Neutrophil (primary cell): Measurements from ENCODE around the gene SHLD2.
"Not testable (repeated sequence)": the region's sequence is repeated elsewhere in the genome, so short reads cannot be mapped to it uniquely, and the experiment has no call there.

Experiments used
- H3K27ac ChIP-seq: fragments of 200-600 bp; sonication (generic); 2 replicates; pipeline ENCODE4 v1.5.1; 2016; ENCODE audit warnings: mild to moderate bottlenecking, moderate library complexity
- H3K27me3 ChIP-seq: fragments of 200-600 bp; sonication (generic); 2 replicates; pipeline ENCODE4 v1.6.0; 2016; ENCODE audit warnings: mild to moderate bottlenecking
- H3K36me3 ChIP-seq: fragments of 200-600 bp; sonication (generic); 2 replicates; pipeline ENCODE4 v1.5.1; 2017
- H3K4me1 ChIP-seq, 2 experiments: fragments of 200-600 bp in 1 of 2; sonication (generic) in 1 of 2; 1 replicate in 1 of 2; 2 replicates in 1 of 2; pipeline versions ENCODE4 v1.5.1 to v1.6.1; 2013 to 2016; ENCODE audit warnings: low read depth in 1 of 2, low read length in 1 of 2, mild to moderate bottlenecking in 1 of 2, moderate library complexity in 1 of 2; ENCODE audit not compliant: control insufficient read depth in 1 of 2, insufficient read depth in 1 of 2
- H3K4me3 ChIP-seq, 2 experiments: fragments of 200-600 bp in 1 of 2; sonication (generic) in 1 of 2; 1 replicate in 1 of 2; 2 replicates in 1 of 2; pipeline ENCODE4 v1.5.1; 2013 to 2016; ENCODE audit warnings: low read depth in 1 of 2, low read length in 1 of 2, mild to moderate bottlenecking in 1 of 2, moderate library complexity in 1 of 2
- H3K9me3 ChIP-seq: fragments of 200-600 bp; sonication (generic); 2 replicates; pipeline ENCODE4 v1.5.1; 2016

Gene SHLD2

DNA sequence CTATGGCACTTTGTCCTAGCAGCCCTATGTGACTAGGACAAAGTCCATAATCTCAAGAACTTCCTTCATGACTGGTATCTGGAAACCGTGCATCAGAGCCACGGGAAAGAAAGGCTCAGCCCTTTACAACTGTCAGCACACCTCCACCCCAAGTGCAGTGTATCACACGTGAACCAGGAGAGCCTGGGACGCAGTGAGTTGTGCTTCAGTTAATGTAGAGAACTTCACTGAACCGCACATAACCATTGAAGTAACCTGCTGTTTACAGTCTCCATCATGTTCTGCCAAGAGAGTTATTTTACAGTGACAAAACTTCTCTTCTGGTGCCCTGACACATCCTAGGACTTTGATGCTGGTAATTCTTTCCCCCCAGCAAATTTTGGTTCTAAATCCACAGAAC lies 142.2 kb downstream of the SHLD2 start:
- H3K27ac ChIP-seq, H3K9me3 ChIP-seq, H3K4me3 ChIP-seq, H3K27me3 ChIP-seq, H3K4me1 ChIP-seq, H3K36me3 ChIP-seq: not testable (repeated sequence)

DNA sequence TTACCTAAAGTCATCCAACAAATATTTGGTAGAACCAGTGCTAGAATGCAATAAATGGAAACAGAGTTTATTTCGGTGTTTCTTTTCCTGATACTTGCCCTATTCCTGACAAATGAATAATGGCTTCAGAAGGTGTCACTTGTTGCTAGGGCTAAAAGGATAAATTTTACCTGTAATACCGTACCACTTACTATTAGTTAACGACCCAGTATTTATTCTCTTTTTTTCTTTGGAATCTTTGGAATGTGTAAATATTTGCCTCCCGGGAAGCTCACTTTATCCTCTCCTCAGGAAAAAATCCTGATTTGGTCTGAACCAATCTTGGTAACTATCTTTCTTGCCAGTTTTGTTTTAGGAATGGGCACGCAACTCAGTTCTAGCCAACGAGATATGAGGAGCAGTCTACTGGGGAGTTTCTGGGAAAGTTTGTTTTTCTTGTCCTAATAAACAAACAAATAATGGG lies 144.4 kb downstream of the SHLD2 start:
- H3K27me3 ChIP-seq: not testable (repeated sequence)

More for the DNA sequence above, 144.4 kb downstream of the SHLD2 start:
- H3K4me1 ChIP-seq, H3K4me3 ChIP-seq, H3K9me3 ChIP-seq, H3K36me3 ChIP-seq, H3K27ac ChIP-seq: not testable (repeated sequence)
